Neural cell (in vitro differentiated cells): ENCODE measurements around the gene PLCB4. TPM values are rescaled to one million over a fixed set of nuclear protein-coding genes. Genes with fewer than 3 reads are reported as not detected.

Source experiments
- H2AFZ ChIP-seq: fragments of 200-600, 300-800 bp; sonication (generic), shearing (Covaris generic); 2 replicates; pipeline ENCODE4 v1.6.0; 2014; ENCODE audit warnings: low read depth, mild to moderate bottlenecking, antibody characterized with exemption, low read length, moderate library complexity
- H3F3A ChIP-seq: fragments of 200-600 bp; shearing (Covaris generic); 2 replicates; pipeline ENCODE4 v1.6.1; 2016; ENCODE audit warnings: mild to moderate bottlenecking, moderate library complexity, mixed read lengths, antibody characterized with exemption, low read length; ENCODE audit not compliant: insufficient read depth, poor library complexity, severe bottlenecking
- H3K27ac ChIP-seq: fragments of 200-600, 300-800 bp; sonication (generic), shearing (Covaris generic); 2 replicates; pipeline ENCODE4 v1.5.1; 2014; ENCODE audit warnings: mild to moderate bottlenecking, low read length, moderate library complexity
- H3K27me3 ChIP-seq: fragments of 300-800, 200-600 bp; sonication (generic), shearing (Covaris generic); 2 replicates; pipeline ENCODE4 v1.6.0; 2014; ENCODE audit warnings: mild to moderate bottlenecking, low read depth, low read length, moderate library complexity; ENCODE audit not compliant: insufficient read depth
- H3K36me3 ChIP-seq: fragments of 300-800, 200-600 bp; sonication (generic), shearing (Covaris generic); 2 replicates; pipeline ENCODE4 v1.5.1; 2014; ENCODE audit warnings: mild to moderate bottlenecking, antibody characterized with exemption, low read length, moderate library complexity; ENCODE audit not compliant: insufficient read depth
- H3K4me2 ChIP-seq: fragments of 300-800, 200-600 bp; sonication (generic), shearing (Covaris generic); 2 replicates; pipeline ENCODE4 v1.6.0; 2014; ENCODE audit warnings: mild to moderate bottlenecking, low read length
- H3K4me3 ChIP-seq: fragments of 300-800, 200-600 bp; sonication (generic), shearing (Covaris generic); 2 replicates; pipeline ENCODE4 v1.5.1; 2014; ENCODE audit warnings: mild to moderate bottlenecking, low read length, moderate library complexity
- H3K79me2 ChIP-seq: fragments of 200-600 bp; shearing (Covaris generic); replicated peaks from 2 replicates; pipeline ENCODE4 v1.6.0; 2014; ENCODE audit warnings: mild to moderate bottlenecking, low read length, moderate library complexity; ENCODE audit not compliant: insufficient read depth
- H3K9ac ChIP-seq: fragments of 300-800, 200-600 bp; sonication (generic), shearing (Covaris generic); 2 replicates; pipeline ENCODE4 v1.6.1; 2016; ENCODE audit warnings: mild to moderate bottlenecking, low read length, mixed read lengths
- H3K9me2 ChIP-seq: fragments of 200-600 bp; shearing (Covaris generic); 2 replicates; pipeline ENCODE4 v1.6.1; 2016; ENCODE audit warnings: mild to moderate bottlenecking, low read length, mixed read lengths; ENCODE audit not compliant: insufficient read depth
- H3K9me3 ChIP-seq: fragments of 200-600, 300-800 bp; sonication (generic), shearing (Covaris generic); 2 replicates; pipeline ENCODE4 v1.6.1; 2016; ENCODE audit warnings: mild to moderate bottlenecking, mixed run types, low read length, moderate library complexity, mixed read lengths
- H4K20me1 ChIP-seq: fragments of 200-600 bp; shearing (Covaris generic); 2 replicates; pipeline ENCODE4 v1.6.1; 2016; ENCODE audit warnings: mild to moderate bottlenecking, mixed run types; ENCODE audit not compliant: insufficient read depth
- CTCF ChIP-seq: fragments of 450-650 bp; IDR thresholded peaks from 2 replicates; pipeline ENCODE4 v1.5.1; 2014; ENCODE audit warnings: antibody characterized with exemption, mild to moderate bottlenecking, moderate library complexity; ENCODE audit not compliant: poor library complexity, severe bottlenecking
- EP300 ChIP-seq: fragments of 450-650 bp; conservative IDR thresholded peaks from 2 replicates; pipeline ENCODE4 v1.6.1; 2014; ENCODE audit warnings: antibody characterized with exemption, mild to moderate bottlenecking, moderate library complexity; ENCODE audit not compliant: poor library complexity, severe bottlenecking
- EZH2 ChIP-seq: fragments of 200-600, 300-800 bp; shearing (Covaris generic), sonication (generic); IDR thresholded peaks from 2 replicates; pipeline ENCODE4 v1.6.1; 2014; ENCODE audit warnings: antibody characterized with exemption, low read length, borderline replicate concordance, mild to moderate bottlenecking; ENCODE audit not compliant: insufficient read depth, poor library complexity, severe bottlenecking
- MXI1 ChIP-seq: fragments of 450-650 bp; conservative IDR thresholded peaks from 2 replicates; pipeline ENCODE4 v1.6.1; 2014; ENCODE audit warnings: antibody characterized with exemption, mild to moderate bottlenecking; ENCODE audit not compliant: poor library complexity, severe bottlenecking
- POLR2AphosphoS5 ChIP-seq: IDR thresholded peaks from 2 replicates; pipeline ENCODE4 v1.6.1; 2012
- RAD21 ChIP-seq: fragments of 450-650 bp; conservative IDR thresholded peaks from 2 replicates; pipeline ENCODE4 v1.6.1; 2014; ENCODE audit warnings: antibody characterized with exemption, mild to moderate bottlenecking, moderate library complexity
- SMC3 ChIP-seq: fragments of 450-650 bp; conservative IDR thresholded peaks from 2 replicates; pipeline ENCODE4 v1.6.1; 2014; ENCODE audit warnings: antibody characterized with exemption, mild to moderate bottlenecking, moderate library complexity; ENCODE audit not compliant: poor library complexity
- TAF1 ChIP-seq: IDR thresholded peaks from 2 replicates; pipeline ENCODE4 v1.6.1; 2012; ENCODE audit warnings: low read depth
- polyA plus RNA-seq: library from polyadenylated mRNA; depleted of rRNA; stranded (reverse); fragments of >200 nt; gene quantifications from 2 replicates; pipeline ENCODE4 v1.2.3, GENCODE V29; 2014
- TF ChIP-seq, protein P1 (sequence below): IDR thresholded peaks from 2 replicates; pipeline ENCODE4 v1.6.1; 2012; ENCODE audit warnings: borderline replicate concordance

The PLCB4 gene
- polyA plus RNA-seq, 1 donor from 2014 or later: 13.1 TPM

GRCh38 chr20:9510911-9511310 is 442.0 kb downstream of the PLCB4 start:
- H3K9me3 ChIP-seq: peaks cover 4% of the 10 kb centered on the region
- H3K27me3 ChIP-seq: peaks cover 100% of the 10 kb centered on the region
- H3K4me2 ChIP-seq: no peak overlapping the region

GRCh38 chr20:9514072-9514460 is 445.2 kb downstream of the PLCB4 start:
- TF ChIP-seq CTCF (no peak), MXI1 (no peak), POLR2AphosphoS5 (no peak), TAF1 (no peak)
- TF ChIP-seq, protein P1, sequence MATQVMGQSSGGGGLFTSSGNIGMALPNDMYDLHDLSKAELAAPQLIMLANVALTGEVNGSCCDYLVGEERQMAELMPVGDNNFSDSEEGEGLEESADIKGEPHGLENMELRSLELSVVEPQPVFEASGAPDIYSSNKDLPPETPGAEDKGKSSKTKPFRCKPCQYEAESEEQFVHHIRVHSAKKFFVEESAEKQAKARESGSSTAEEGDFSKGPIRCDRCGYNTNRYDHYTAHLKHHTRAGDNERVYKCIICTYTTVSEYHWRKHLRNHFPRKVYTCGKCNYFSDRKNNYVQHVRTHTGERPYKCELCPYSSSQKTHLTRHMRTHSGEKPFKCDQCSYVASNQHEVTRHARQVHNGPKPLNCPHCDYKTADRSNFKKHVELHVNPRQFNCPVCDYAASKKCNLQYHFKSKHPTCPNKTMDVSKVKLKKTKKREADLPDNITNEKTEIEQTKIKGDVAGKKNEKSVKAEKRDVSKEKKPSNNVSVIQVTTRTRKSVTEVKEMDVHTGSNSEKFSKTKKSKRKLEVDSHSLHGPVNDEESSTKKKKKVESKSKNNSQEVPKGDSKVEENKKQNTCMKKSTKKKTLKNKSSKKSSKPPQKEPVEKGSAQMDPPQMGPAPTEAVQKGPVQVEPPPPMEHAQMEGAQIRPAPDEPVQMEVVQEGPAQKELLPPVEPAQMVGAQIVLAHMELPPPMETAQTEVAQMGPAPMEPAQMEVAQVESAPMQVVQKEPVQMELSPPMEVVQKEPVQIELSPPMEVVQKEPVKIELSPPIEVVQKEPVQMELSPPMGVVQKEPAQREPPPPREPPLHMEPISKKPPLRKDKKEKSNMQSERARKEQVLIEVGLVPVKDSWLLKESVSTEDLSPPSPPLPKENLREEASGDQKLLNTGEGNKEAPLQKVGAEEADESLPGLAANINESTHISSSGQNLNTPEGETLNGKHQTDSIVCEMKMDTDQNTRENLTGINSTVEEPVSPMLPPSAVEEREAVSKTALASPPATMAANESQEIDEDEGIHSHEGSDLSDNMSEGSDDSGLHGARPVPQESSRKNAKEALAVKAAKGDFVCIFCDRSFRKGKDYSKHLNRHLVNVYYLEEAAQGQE: no peak
- Histone ChIP-seq H3K9me2 (no peaks in the 10 kb centered on the region), H3K27ac (no peak overlapping the region), H3F3A (no peaks in the 10 kb centered on the region), H3K4me2 (peak overlapping the region; percentile 41), H3K79me2 (no peaks in the 10 kb centered on the region), H3K4me3 (peak overlapping the region; percentile 64), H3K27me3 (peaks cover 97% of the 10 kb centered on the region), H3K9me3 (no peaks in the 10 kb centered on the region), H4K20me1 (no peaks in the 10 kb centered on the region), H3K9ac (peak overlapping the region; percentile 25), H3K36me3 (no peaks in the 10 kb centered on the region), H2AFZ (no peak overlapping the region)

More at GRCh38 chr20:9510911-9511310, 442.0 kb downstream of the PLCB4 start:
- Histone ChIP-seq H3K36me3 (no peaks in the 10 kb centered on the region), H4K20me1 (no peaks in the 10 kb centered on the region), H3K27ac (no peak overlapping the region), H3F3A (no peaks in the 10 kb centered on the region), H3K4me3 (no peak overlapping the region), H3K79me2 (no peaks in the 10 kb centered on the region), H3K9me2 (no peaks in the 10 kb centered on the region), H3K9ac (no peak overlapping the region), H2AFZ (no peak overlapping the region)
- no peak for TF ChIP-seq EP300
- TF ChIP-seq POLR2AphosphoS5: no peak
- TF ChIP-seq SMC3: no peak
- TF ChIP-seq CTCF: no peak
- no peak for TF ChIP-seq RAD21
- no peak for TF ChIP-seq TAF1
- TF ChIP-seq, protein P1: no peak
- TF ChIP-seq EZH2: no peak
- no peak for TF ChIP-seq MXI1
